Daoy (cell line): ENCODE measurements around the gene STXBP6. TPM values are rescaled to one million over a fixed set of nuclear protein-coding genes. Genes with fewer than 3 reads are reported as not detected.

ENCODE experiments used
- DNase-seq: peaks from one replicate; pipeline ENCODE4 v3.0.0-alpha.2; 2015; ENCODE audit warnings: low read depth
- total RNA-seq: library from RNA; depleted of rRNA; stranded (reverse); fragments of >200 nt; shearing (Covaris generic); gene quantifications from 2 replicates; pipeline ENCODE4 v1.2.3, GENCODE V29; 2014; rRNA removed

Gene STXBP6
- 2.6 and 2.9 TPM in 2 replicates for total RNA-seq

GRCh38 chr14:25049568-25050268 lies at the start of gene STXBP6:
STXBP6 (minus strand) TSS chr14:25050147; CDS start chr14:24974818, 75,329 bp downstream.
- DNase-seq: peak; percentile 61

- DNase-seq: no peak
Measured at GRCh38 chr14:25097120-25097519, 47.2 kb upstream of the STXBP6 start.

GRCh38 chr14:25095736-25096437 lies 45.9 kb upstream of the STXBP6 start:
- DNase-seq: no peak

GRCh38 chr14:25094171-25094907 lies 44.4 kb upstream of the STXBP6 start:
- DNase-seq: no peak

GRCh38 chr14:25092258-25092740 lies 42.4 kb upstream of the STXBP6 start:
- DNase-seq: no peak

- peak; percentile 64 for DNase-seq
Measured at GRCh38 chr14:25090716-25091454, 40.9 kb upstream of the STXBP6 start.

GRCh38 chr14:25090256-25090655 lies 40.3 kb upstream of the STXBP6 start:
- DNase-seq: no peak

GRCh38 chr14:25089496-25089895 lies 39.5 kb upstream of the STXBP6 start:
- DNase-seq: no peak

- no peak for DNase-seq
Measured at GRCh38 chr14:25086821-25087396, 37.0 kb upstream of the STXBP6 start.

GRCh38 chr14:25086081-25086480 lies 36.1 kb upstream of the STXBP6 start:
- no peak for DNase-seq

GRCh38 chr14:25080682-25081081 lies 30.7 kb upstream of the STXBP6 start:
- DNase-seq: no peak

- no peak for DNase-seq
Measured at GRCh38 chr14:25079311-25079710, 29.4 kb upstream of the STXBP6 start.

- no peak for DNase-seq
Measured at GRCh38 chr14:25074099-25074685, 24.2 kb upstream of the STXBP6 start.

- no peak for DNase-seq
Measured at GRCh38 chr14:25069879-25070278, 19.9 kb upstream of the STXBP6 start.

GRCh38 chr14:25067600-25067999 lies 17.7 kb upstream of the STXBP6 start:
- no peak for DNase-seq

- no peak for DNase-seq
Measured at GRCh38 chr14:25062022-25062321, 12.0 kb upstream of the STXBP6 start.

- no peak for DNase-seq
Measured at GRCh38 chr14:25056688-25057078, 6.7 kb upstream of the STXBP6 start.

- DNase-seq: no peak
Measured at GRCh38 chr14:25055992-25056687, 6.2 kb upstream of the STXBP6 start.

- no peak for DNase-seq
Measured at GRCh38 chr14:25055005-25055404, 5.1 kb upstream of the STXBP6 start.

GRCh38 chr14:25053585-25053984 lies 3.6 kb upstream of the STXBP6 start:
- no peak for DNase-seq

GRCh38 chr14:25052921-25053320 lies 3.0 kb upstream of the STXBP6 start:
- no peak for DNase-seq
